HG03103 (cell line): Measurements from ENCODE around the gene ERC2.
A peak's percentile ranks its signal among the peaks of the same experiment; 100 is the strongest.

Experiments used
- ATAC-seq: cut with Tn5 transposase; IDR thresholded peaks from one replicate; pipeline ENCODE4 v1.9.1; 2021; ENCODE audit warnings: low read depth; ENCODE audit not compliant: unreplicated experiment

The ERC2 gene

DNA sequence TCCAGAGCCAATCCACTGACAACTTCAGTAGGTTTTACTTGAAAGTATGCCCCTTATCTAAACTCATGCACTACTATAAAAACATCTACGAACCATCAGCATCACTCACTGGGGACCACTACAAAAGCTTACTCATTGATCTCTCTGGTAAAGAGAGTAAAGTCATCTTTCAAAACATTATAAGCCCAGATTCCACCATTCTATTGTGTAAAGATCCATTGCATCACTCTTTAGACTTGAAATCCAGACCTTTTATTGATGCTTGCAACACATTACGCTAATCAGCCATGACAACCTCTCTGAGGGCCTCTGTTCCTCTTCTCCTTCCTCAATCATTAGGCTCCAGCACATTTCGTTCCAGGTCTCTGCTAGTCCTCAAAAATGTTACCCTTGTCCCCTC, 732.3 kb downstream of the ERC2 start:
- no peak for ATAC-seq

DNA sequence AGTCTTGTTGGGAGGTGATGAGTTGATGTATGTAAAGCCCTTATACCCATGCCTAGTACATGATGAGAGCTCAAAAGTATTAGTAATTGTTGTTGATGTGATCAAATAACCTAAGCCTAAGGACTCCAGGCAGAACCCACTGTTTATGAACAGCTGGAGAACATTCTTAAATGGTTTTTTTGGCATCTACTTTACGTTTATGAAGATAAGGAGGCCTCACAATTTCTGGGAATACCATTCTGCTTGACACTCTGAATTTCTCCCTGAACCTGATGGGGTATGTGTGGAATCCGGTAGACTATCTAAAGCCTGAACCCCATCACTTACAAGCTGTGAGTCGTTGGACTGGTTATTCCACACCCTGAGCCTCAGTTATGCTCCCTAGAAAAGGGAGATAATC, 736.5 kb downstream of the ERC2 start:
- no peak for ATAC-seq

DNA sequence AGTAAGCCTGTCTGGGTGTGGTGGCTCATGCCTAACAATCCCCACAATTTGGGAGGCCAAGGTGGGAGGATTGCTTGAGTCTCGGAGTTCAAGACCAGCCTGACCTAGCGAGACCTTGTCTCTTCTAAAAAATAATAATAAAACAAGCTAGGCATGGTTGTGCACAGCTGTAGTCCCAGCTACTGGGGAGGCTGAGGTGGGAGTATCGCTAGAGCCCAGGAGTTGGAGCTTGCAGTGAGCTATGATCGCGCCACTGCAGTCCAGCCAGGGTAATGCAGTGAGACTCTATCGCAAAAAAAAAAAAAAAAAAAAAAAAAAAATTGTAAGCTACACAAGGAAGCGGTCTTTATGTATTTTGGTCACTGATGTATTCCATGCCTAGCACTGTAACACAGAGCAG, 738.7 kb downstream of the ERC2 start:
- ATAC-seq = no peak

DNA sequence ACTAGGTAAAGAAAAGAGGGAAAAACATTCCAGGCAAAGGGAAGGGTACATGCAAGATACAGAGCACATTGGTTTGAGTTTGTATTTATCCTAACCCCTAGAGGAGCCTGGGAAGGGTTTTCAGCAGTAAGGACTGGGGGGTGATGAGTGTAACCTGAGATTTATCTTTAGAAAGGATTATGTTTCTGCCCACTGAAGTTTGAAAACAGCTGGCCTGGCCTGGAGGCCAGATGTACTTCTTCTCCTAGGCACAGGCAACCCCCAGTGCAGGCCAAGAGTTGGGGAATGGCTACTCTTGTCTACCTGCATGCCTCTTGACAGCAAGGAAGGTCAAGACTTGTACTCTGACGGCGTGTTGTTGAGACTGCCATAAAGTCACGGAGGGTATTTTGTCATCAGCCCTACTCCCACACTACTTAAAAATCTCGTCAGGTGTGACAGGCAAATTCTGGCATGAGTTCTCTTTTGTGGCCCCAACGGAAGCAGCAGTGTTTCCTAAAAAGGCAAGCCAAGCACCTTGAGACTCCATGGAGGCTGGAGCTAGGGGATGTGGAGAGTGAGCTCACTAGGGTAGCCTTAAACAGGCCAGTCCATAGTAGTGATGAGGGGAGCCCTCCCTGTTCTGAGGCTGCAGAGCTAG, 739.7 kb downstream of the ERC2 start:
- ATAC-seq = no peak

DNA sequence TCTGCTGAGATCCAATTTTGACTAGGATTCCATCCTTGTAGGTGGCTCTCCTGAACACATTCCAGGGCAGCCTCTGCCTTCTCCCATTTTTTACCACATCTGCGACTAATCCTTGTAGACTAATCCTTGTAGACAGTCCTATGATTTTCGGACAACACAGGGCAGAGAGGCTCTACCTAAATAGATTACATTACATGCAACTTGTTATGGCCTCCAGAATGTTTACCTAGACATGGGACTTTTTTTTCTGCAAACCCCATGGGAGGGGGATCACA, 741.8 kb downstream of the ERC2 start:
- ATAC-seq = no peak

DNA sequence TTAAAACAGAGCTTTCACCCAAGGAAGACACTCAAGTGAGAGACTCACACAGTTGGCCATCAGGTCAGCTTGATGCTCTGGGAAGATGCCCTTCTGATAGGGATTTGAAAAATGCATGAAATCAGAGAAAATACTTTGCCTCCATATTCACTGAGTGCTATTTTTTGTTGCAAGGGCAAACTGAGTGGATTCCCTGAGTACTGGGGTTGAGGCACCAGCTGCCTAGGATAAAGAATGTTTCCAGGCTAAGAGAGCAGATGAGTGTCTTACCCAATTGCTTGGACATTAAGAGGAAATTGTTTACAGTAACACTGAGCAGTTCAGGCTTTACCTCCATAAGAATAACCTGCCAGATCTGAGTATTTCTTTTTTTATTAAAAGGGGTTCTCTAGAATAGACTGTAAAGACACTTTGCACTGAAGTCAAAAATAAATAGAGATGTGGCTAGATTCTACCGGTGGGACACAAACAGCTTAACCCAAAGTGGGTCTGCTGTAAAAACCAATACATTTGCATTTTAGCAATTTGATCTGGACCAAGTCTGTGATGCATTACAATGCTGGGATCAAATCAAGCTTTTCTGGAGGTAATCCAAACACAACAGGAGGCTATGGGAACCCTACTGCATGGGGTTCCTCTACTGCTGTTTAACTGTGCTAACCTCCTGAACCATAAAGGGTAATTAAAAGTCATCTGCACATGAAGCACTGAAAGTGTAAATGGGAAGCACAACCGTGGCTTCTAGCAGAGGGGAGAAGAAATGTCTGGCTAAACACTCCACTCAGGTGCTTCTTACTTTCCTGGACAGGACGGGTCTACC, 742.4 kb downstream of the ERC2 start:
- no peak for ATAC-seq

DNA sequence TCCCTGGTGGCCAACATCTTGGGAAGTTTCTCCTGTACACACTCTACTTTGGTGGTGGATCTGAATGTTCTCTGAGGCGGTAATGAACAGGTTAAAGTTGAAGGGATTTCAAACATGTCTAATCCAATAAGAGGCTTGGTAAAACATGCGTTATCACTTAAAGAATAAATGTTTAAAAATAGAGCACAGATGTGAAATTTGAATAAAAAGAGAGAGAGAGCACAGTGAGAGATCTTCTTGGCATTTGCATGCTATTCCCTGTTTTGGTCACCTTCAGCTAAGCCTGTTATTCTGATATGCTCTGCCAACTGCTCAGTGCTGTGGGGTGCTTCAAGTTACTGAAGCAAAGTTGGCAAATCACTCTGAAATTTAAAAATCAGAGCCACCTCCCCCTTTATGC, 743.4 kb downstream of the ERC2 start:
- ATAC-seq = peak; percentile 46

DNA sequence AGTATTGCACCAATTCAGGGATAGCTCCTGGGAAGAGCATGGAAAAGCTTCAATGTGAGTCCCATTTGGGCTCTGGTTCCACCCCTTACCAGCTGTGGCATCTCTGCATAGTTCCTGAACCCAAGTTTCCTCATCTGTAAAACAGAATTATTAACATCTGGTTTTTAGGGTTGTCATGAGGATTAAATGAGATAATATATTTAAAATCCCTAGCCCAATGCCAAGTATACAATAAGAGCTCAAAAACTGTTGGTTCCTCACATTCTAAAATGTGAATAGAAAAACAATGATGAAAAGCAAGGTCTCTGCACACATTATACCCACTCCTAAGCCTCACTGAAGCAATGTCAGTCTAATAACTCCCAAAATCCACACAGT, 743.9 kb downstream of the ERC2 start:
- no peak for ATAC-seq

DNA sequence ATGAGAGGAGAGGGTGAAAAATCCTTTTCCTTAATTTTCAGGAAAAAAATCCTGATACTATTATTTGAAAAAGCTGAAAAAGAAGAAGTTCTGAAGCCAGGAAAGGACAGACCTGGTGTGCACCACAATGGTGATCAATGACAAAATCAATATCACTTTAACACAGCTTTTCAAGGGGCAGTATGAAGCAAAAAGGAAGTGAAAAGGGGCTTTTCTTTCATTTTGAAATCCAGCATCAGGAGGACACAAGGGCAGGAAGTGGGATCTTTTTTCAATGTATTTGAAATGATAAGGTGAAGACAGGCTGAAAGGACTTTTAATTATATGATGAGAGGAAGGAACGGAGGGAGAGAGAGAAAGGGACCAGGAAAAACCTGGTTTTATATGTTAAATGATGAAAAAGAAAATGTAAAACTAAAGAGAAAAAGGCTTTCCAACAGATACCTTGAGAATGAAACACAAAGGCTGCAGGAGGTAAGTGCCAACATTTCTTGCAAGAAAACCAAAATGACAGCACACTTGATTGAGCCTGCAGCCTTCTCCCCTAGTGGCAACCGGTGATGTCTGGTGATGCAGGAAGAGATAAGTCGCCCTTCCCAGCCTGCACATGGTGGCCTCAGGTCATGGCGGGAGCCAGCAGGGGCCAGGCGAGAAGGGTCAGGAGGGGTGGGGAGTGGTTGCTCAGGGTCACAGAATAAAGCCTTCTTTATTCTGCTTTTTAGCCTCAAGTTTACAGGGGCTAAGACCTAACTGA, 744.4 kb downstream of the ERC2 start:
- ATAC-seq = no peak

DNA sequence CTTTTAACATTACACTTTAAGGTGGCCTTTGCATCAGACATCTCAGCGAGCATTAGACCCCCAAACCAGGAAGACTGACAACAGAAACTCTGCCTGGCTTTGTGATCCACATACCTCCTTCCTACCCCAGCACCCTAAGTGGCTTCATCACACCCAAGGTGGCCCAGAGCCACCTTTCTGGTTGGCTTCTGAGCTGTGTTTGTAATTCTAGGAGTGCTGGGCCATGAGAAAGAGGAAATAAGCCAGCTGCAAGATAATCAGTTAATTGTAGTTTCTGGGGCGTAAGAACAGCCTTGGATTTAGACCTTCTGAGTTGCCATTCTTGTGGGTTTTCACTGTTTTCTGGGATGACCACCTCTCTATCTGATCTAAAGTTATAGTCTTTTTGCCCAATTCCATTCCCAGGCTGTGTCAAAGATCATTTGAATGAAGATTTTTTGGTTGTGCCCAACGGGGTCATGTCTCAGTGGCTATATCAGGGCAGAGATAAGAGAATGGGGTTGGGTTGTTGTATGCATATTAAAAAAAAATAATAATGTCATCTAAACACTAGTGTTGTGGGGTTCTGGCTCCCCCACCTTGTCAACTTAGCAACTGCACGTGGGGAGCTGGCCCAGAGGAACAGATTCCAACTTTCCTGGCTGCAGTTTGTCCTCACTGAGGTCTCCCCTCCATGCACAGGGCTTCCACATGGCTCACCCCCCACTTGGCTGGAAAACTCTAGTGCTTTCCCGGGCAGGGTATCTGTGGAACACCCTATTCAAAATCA, 746.4 kb downstream of the ERC2 start:
- ATAC-seq = no peak

DNA sequence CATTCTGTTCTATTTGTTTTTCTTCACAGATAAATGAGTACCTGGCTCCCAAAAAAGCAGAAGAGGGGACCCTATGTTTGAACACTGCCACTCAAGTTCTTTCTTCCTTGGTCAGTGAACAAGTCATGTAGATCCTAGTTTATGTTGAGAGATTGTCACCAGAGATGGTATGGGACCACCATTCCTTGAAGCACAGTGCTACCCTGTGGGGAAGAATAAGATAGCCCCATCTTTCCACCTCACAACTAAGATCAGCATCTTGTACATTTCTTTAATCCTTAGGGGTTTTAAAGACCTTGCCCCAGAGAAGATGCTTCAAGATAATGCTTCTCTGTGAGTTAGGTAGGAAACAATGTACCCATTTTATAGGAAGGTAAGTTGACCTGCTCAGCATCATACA, 747.7 kb downstream of the ERC2 start:
- ATAC-seq = no peak

DNA sequence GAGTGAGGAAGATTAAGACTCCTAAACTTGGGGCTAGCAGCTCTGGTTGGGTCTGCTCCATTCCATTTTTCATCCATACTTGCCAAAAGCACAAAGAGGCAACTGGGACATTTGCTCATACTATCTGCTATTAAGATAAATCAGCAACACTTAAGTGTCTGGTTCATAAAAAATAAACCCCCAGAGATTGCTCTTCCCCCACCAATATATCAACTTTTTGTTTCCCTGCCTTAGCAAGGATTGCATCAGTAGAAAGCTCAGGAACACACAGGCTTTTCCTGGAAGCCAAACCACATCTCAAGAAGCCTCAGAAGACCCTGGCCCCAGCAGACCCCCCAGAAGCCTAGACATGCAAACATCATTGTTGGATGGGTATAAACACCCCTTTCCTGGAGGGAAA, 748.8 kb downstream of the ERC2 start:
- no peak for ATAC-seq

DNA sequence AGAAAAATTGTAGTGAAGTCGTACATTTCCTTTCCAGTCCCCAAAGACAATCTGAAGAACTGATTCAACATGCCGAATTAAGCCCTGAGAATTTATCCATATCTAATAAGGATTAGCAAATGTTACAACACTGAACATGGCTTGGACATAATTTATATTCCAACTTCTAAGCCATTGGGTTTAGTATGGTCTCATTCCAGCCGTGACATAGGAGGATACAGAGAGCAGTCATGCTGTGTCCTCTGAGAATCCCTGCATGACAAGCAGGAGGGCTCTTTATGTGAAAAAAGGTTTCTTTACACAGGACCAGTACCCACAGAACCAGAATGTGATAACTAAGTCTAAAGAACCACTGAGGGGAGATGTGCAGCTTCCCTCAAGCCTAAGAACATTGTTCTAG, 749.3 kb downstream of the ERC2 start:
- ATAC-seq = no peak

DNA sequence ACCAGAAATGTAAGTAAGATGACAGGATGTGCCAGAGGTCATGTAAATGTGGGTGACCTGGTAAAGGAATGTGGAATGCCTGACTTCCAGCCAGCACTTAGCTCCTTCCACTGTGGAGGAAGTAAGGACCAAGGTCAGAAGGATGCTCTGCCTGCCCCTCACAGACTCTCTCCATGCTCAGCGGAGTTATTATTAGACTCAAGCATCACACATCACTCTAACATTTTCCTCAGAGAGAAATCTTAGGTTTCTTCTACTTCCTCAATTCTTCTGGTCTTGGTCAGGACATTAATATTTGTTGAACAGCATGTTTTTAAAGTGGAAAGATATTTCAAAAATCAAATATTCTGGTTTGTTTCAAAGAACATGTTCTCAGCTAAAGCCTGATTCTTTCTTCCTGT, 749.7 kb downstream of the ERC2 start:
- ATAC-seq = no peak

DNA sequence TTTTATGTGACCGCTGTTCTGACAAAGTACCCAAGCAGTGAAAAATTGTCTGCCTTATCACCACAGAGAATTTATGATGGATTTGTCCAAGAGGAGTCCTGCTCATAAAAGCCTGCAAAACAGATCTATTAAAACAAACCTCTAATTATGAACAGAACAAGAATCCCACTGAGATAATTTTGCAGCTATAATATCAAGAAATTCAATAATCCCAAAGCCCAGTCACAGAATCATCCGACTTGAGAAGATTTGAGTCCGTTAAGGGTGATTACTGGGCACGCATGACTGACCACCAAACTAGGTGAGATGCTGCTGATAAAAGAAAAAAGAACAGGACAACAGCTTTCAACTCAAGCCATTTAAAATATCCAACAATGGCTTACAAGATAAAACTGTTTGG, 750.2 kb downstream of the ERC2 start:
- no peak for ATAC-seq

DNA sequence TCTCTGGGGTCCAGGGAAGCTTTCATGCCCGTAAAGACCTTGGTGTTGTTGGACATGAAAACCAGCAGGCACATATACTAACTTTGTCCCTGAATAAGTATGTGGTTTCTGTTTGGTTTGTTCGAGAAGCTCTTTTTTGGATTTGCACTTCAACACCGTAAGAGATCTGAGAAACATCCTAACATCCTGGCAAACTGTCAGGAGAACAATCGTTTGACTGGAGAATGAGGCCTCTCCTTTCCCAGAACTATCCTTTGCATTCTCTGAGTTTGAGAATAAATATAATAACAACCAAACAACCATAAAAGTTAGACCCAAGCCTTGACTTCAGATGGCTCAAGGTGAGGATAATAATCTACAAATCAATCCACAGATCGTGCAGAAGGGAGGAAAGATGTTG, 750.8 kb downstream of the ERC2 start:
- no peak for ATAC-seq

DNA sequence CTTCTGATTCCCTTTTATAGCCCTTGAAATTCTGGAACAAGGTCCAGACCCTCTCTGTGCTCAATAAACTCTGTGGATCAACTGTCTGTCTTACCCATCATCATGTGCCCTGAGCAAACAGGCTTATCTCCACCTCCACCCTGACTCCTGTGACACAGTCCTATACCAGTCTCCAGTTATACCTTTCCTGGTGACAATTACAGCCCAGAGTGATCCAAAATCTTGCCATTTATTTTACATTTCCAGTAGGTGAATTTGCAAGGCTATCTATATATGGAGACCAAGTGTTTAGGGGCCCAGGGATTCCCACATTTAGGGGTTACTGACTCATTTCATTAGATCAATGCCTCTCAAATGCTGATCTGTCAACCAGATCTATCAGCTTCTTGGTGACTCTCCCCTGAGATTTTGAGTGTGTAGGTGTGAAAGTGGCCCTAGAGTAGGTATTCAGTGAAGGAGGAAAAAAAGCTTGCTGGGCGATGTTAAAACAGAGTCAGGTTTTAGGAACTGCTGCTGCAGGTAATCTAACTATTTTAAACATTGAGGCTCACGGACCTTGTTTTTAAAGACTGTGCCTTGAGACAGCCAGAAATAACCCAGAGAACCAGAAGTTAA, 751.5 kb downstream of the ERC2 start:
- no peak for ATAC-seq

DNA sequence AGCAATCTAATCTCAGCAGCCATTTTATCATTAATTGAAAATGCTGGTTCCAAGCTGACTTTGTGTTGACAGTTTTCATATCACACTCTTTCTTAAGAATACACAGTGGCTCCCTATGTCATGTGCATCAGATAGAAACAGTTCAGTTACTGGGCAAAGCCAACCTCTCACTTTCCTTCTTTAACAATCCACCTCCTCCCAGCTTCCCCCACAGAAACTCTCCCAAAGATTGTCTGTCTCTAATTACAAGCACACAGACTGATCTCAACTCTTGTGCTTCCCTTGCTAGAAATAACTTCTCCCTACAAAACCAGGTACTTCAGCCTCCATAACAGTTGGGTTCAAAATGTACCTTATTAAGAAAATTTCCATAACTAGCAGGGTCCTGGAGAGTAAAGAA, 752.2 kb downstream of the ERC2 start:
- no peak for ATAC-seq

DNA sequence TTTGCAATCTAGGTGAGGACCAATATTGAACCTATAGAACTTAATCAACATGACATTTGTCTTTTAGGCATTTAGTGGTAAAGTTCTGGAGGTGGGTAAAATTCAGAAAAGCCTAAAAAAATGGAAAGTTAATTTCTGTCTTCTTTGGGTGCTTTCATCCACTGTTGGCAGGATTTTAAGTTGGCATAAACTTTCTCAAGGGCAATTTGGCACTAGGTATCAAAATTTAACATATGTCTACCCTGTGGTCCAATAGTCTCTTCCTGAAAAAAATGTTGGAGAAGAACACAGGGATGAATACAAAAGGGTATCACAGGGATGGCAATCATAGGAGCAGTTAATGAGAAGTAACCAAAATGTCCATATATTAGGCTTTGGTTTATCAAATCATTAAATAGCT, 754.2 kb downstream of the ERC2 start:
- ATAC-seq = no peak

DNA sequence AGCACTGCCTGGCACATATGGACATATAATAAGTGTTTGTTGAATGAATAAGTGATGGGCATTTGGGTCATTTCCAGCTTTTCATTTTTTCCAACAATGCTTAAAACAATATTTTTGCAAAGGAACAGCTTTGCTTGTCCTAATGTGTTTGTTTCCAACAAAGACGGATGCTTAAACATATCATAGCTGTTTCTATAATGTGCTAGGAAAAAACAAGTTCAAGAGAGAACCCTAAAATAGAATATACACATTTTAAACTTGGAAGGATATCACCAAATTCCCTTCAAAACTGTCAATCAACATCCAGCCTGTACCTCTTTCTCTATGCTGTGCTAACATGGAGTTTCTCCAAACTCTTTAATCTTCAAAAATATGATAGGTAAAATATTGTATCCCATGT, 756.6 kb downstream of the ERC2 start:
- no peak for ATAC-seq
